ENCODE measurements around the gene EFCAB5.
"Not testable (repeated sequence)": the region's sequence is repeated elsewhere in the genome, so short reads cannot be mapped to it uniquely, and the experiment has no call there.

EFCAB5 gene

DNA sequence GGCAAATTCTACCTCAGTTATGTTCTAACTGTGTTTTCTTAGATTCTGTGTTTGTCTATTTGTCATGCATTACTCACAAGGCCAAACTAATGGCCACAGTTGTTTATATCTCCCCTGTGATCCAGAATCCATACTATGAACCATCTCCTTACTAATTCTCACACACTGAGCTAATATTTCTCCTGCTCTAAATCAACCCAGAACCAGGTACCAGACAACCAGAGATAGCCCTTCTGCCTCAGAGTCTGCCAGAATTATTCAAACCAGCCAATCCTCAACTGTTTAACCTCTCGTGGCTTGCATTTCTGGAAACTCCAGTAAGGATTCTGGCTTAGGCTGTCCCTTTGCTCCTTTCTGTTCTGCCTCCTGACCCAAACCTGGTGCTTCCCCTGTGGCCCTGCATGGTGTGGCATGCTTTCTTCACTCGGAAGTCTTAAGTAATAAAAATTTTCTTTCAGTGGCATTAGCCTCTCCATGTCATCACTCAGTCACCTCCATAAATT lies 59.4 kb downstream of the EFCAB5 start:
- in situ Hi-C loops (cut with HindIII; ENCODE audit: low sequenced_read_pairs): no loop called here

DNA sequence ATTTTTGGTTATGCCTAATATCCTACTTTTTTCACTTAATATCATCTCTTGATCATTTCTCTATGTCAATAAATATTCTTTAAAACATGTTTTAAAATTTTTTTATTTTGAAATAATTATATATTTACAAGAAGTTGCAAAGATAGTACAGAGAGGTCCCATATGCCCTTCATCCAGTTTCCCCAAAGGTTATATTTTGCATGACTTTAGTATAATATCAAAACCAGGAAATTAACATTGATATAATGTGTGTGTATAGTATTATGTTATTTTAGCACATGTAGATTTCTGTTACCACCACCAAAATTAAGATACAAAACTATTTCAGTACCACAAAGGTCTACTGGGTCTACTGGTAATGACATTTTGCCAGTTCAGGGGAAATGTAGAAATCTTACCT lies 60.7 kb downstream of the EFCAB5 start:
- in situ Hi-C loops (cut with HindIII; ENCODE audit: low sequenced_read_pairs): no loop called here

- in situ Hi-C loops (cut with HindIII; ENCODE audit: low sequenced_read_pairs): no loop called here
Measured at GRCh38 chr17:30005709-30006320, 64.4 kb downstream of the EFCAB5 start.

- in situ Hi-C loops (cut with HindIII; ENCODE audit: low sequenced_read_pairs): not testable (repeated sequence)
Measured at GRCh38 chr17:30011934-30012333, 70.5 kb downstream of the EFCAB5 start.

GRCh38 chr17:30021708-30022317 lies 80.4 kb downstream of the EFCAB5 start:
- in situ Hi-C loops (cut with HindIII; ENCODE audit: low sequenced_read_pairs): no loop called here

GRCh38 chr17:30025325-30025724 lies 83.9 kb downstream of the EFCAB5 start:
- in situ Hi-C loops (cut with HindIII; ENCODE audit: low sequenced_read_pairs): not testable (repeated sequence)

- in situ Hi-C loops (cut with HindIII; ENCODE audit: low sequenced_read_pairs): no loop called here
Measured at GRCh38 chr17:30027676-30028075, 86.2 kb downstream of the EFCAB5 start.

GRCh38 chr17:30031214-30031869 lies 89.9 kb downstream of the EFCAB5 start:
- in situ Hi-C loops (cut with HindIII; ENCODE audit: low sequenced_read_pairs): no loop called here

DNA sequence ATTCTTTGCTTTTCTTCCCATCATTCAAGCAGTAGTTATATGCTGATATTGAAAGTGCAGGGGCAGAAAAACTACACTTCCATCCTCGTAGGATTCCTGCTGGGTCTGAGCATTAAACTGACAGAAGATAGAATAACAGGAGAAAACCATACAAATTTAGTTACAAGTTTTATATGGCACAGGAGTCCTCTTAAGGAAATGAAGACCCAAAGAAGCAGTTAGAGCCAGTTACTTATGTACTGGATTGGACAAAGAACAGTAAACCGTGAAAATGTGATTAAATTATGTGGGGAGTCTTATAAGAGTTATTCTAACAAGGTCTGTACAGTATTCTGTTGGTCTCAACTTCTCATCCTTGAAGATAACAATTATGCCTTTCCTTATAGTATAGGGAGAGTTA lies 93.9 kb downstream of the EFCAB5 start:
- in situ Hi-C loops (cut with HindIII; ENCODE audit: low sequenced_read_pairs): no loop called here

- in situ Hi-C loops (cut with HindIII; ENCODE audit: low sequenced_read_pairs): not testable (repeated sequence)
Measured at GRCh38 chr17:30040719-30041518, 99.5 kb downstream of the EFCAB5 start.

DNA sequence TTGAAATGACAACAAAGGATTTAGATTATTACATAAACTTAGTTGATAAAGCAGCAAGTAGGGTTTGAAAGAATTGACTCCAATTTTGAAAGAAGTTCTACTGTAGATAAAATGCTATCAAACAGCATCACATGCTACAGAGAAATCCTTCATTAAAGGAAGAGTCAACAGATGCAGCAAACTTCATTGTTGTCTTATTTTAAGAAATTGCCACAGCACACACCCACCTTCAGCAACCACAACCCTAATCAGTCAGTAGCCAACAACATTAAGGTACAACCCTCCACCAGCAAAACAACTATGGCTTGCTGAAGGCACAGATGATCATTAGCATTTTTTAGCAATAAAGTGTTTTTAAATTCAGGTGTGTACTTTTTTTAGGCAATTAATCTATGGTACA lies 100.1 kb downstream of the EFCAB5 start:
- in situ Hi-C loops (cut with HindIII; ENCODE audit: low sequenced_read_pairs): no loop called here

DNA sequence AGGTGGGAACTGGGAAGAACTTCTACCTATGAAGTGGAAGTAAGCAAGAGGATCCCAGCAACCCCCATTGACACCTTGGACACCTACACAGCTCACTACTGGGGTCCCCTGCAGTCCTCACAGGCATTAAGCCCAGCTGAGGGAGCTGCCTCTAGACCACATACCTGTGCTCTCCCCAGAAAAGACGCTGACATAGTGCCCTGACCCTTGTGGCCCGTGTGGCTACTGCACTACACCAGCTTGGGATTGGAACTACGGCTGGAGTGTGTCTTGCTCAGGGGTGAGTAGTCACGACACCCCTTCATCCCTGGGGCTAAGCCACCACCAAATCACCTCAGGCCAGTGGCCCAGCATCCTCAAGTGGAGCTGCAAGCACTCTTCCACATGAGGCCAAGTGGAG lies 120.9 kb downstream of the EFCAB5 start:
- in situ Hi-C loops (cut with HindIII; ENCODE audit: low sequenced_read_pairs): no loop called here

DNA sequence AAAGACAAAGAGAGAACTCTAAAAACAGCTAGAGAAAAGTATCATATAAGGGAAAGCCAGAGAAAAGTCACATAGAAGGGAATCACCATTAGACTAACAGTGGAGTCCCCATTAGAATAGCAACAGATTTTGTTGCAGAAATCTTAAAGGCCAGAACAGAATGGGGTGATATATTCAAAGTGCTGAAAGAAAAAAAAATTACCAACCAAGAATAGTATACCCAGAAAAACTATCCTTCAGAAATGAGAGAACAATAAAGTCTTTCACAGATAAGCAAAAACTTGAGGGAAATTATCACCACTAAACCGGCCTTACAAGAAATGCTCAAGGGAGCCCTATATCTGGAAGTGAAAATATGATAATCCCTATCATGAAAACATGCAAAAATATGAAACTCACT lies 123.3 kb downstream of the EFCAB5 start:
- in situ Hi-C loops (cut with HindIII; ENCODE audit: low sequenced_read_pairs): no loop called here

DNA sequence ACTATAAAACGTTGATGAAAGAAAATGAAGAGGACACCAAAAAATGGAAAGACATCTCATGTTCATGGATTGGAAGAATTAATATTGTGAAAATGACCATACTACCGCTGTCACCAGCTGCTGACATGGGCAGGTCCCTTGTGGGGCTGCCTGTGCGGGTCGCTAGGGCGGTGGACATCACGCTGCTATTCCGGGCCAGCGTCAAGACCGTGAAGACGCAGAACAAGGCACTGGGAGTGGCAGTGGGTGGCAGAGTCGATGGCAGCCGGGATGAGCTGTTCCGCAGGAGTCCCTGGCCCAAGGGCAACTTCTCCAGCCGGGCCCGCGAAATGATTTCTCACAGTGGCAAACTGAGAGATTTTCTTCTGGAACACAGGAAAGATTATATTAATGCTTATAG lies 127.0 kb downstream of the EFCAB5 start:
- in situ Hi-C loops (cut with HindIII; ENCODE audit: low sequenced_read_pairs): no loop called here

GRCh38 chr17:30074254-30074653 lies 132.8 kb downstream of the EFCAB5 start:
- in situ Hi-C loops (cut with HindIII; ENCODE audit: low sequenced_read_pairs): no loop called here

GRCh38 chr17:30074730-30075129 lies 133.3 kb downstream of the EFCAB5 start:
- in situ Hi-C loops (cut with HindIII; ENCODE audit: low sequenced_read_pairs): no loop called here

DNA sequence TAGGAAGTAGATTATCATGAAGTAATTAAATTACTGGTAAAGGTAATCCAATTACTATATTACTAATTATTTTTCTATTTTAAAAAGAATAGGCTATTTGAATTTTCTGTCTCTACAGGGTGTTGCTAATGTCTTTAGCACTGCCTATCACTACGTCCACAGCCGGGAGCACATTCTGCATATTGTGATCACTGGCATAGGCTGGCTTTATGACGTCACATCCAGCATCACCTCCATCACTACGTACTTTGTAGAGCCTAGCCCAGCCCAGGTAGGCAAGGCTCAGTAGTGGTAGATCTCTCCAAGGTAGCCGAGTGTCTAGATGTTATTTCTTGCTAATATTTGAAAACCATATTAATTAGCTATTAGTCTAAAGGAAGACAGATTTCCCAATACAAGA lies 141.3 kb downstream of the EFCAB5 start:
- in situ Hi-C loops (cut with HindIII; ENCODE audit: low sequenced_read_pairs): no loop called here

GRCh38 chr17:30084788-30085187 lies 143.4 kb downstream of the EFCAB5 start:
- in situ Hi-C loops (cut with HindIII; ENCODE audit: low sequenced_read_pairs): no loop called here

GRCh38 chr17:30086896-30087295 lies 145.5 kb downstream of the EFCAB5 start:
- in situ Hi-C loops (cut with HindIII; ENCODE audit: low sequenced_read_pairs): no loop called here

DNA sequence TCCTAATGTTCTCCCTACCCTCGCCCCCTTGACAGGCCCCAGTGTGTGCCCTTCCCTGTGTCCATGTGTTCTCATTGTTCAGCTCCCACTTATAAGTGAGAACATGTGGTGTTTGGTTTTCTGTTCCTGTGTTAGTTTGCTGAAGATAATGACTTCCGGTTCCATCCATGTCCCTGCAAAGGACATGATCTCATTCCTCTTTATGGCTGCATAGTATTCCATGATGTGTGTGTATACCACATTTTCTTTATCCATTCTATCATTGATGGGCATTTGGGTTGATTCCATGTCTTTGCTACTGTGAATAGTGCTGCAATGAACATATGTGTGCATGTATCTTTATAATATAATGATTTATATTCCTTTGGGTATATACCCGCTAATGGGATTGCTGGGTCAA lies 146.0 kb downstream of the EFCAB5 start:
- in situ Hi-C loops (cut with HindIII; ENCODE audit: low sequenced_read_pairs): not testable (repeated sequence)

DNA sequence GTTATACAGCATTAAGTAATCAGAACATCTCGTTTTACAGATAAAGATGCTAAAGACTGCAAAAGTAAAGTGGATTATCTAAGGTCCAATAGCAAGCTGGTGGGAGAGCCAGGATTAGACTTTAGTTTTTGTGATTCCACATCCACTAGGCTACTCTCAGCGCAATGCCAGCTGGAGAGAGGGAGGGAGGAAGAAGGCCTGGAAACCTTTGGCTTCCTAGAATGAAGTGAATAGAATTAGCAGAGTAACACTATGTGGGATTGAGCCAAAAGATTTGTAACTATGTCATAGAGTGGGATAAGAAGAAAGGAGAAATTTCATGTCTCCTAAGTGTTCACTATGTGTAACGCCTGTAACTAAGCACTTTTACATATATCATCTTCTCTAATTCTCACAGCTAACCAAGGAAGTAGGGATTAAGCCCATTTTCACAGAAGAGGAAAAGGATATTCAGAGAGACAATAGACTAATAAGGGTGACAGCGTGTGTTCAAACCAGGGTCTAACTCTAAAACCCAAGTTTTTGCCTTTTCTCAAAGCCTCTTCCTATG lies 149.8 kb downstream of the EFCAB5 start:
- in situ Hi-C loops (cut with HindIII; ENCODE audit: low sequenced_read_pairs): no loop called here

Measured in endothelial cell of hepatic sinusoid (primary cell).